Stomach (tissue), 9 donors: ENCODE results near the gene GRAMD2A. TPM values are rescaled to one million over a fixed set of nuclear protein-coding genes. Genes with fewer than 3 reads are reported as not detected.
A peak's percentile ranks its signal among the peaks of the same experiment; 100 is the strongest.

ENCODE experiments used
- DNase-seq, 2 donors: peaks; one replicate each; pipeline versions ENCODE4 v3.0.0 to v3.0.0-alpha.2; 2013 to 2019
- H3K27ac ChIP-seq, 5 donors: fragments of 200-600 bp in 4 of 5; sonication (generic) in 4 of 5; one replicate each; pipeline ENCODE4 v1.5.1; 2013 to 2019; ENCODE audit warnings: mild to moderate bottlenecking in 1 of 5, moderate library complexity in 1 of 5
- H3K27me3 ChIP-seq, 3 donors: fragments of 200-600 bp; sonication (generic); one replicate each; pipeline ENCODE4 v1.5.1; 2017 to 2019; ENCODE audit warnings: mixed run types in 1 of 3
- H3K36me3 ChIP-seq, 4 donors: fragments of 200-600 bp; sonication (generic); 1 replicate in 3 of 4; 2 replicates in 1 of 4; pipeline ENCODE4 v1.5.1; 2016 to 2019
- H3K4me1 ChIP-seq, 4 donors: fragments of 200-600 bp; sonication (generic); one replicate each; pipeline ENCODE4 v1.5.1; 2016 to 2019
- H3K4me3 ChIP-seq, 4 donors: fragments of 200-600 bp; sonication (generic) in 3 of 4; one replicate each; pipeline ENCODE4 v1.5.1; 2016 to 2019; ENCODE audit warnings: mild to moderate bottlenecking in 1 of 4
- H3K9me3 ChIP-seq, 4 donors: fragments of 200-600 bp; sonication (generic); one replicate each; pipeline ENCODE4 v1.5.1; 2016 to 2019
- CTCF ChIP-seq, 7 experiments: fragments of 450-650 bp in 4 of 7; fragments of 200-600 bp in 3 of 7; sonication (generic) in 3 of 7; IDR thresholded peaks; one replicate each; pipeline ENCODE4 v1.5.1; 2016 to 2019; ENCODE audit warnings: antibody characterized with exemption in 7 of 7, control low read depth in 2 of 7, mild to moderate bottlenecking in 1 of 7
- EP300 ChIP-seq: sonication (generic); formaldehyde crosslinking; IDR thresholded peaks from one replicate; pipeline ENCODE4 v1.6.1; 2017; ENCODE audit warnings: antibody characterized with exemption
- POLR2A ChIP-seq, 4 donors: fragments of 450-650 bp; IDR thresholded peaks; one replicate each; pipeline ENCODE4 v1.6.1; 2016; ENCODE audit warnings: antibody characterized with exemption in 4 of 4, control low read depth in 2 of 4, mild to moderate bottlenecking in 1 of 4, moderate library complexity in 1 of 4
- POLR2AphosphoS5 ChIP-seq, 3 donors: sonication (generic); formaldehyde crosslinking; IDR thresholded peaks; one replicate each; pipeline ENCODE4 v1.6.1; 2016; ENCODE audit warnings: antibody characterized with exemption in 3 of 3
- WGBS, 5 donors: extraction: QIAGEN DNeasy Blood & Tissue Kit in 3 of 5; methylation state at CpG; one replicate each; pipeline versions ENCODE4 v1.1.5 to v1.1.7; 2013 to 2018; 5-methylcytosine and 5-hydroxymethylcytosine counted together
- intact Hi-C: fragments of 100-400 bp; cut with DNase I; formaldehyde crosslinking; loops from one replicate; pipeline ENCODE4 v1.15.1; 2023; ENCODE audit warnings: low total_unique reads
- polyA plus RNA-seq, 3 donors: library from polyadenylated mRNA; stranded (reverse); fragments of 200-250 nt; gene quantifications; one replicate each; pipeline ENCODE4 v1.2.3, GENCODE V29; 2013
- total RNA-seq, 5 donors: library from RNA; depleted of rRNA; stranded (reverse); fragments of >200 nt; gene quantifications; one replicate each; pipeline versions ENCODE4 v1.1.0 to v1.2.3, GENCODE V29; 2014 to 2016
- donor health status: healthy with polysubstance abuse.
- donor health status: Bipolar disorder and iron deficiency.
- donor health status: healthy.

GRAMD2A gene
- total and polyA plus RNA-seq, 8 donors = 0.29 to 0.92 (median 0.59) TPM; not detected in 4

GRCh38 chr15:72170691-72171090 lies 26.9 kb downstream of the GRAMD2A start:
- 89 to 94% (median 94%) methylated on average over 7 of the region's 7 CpGs for WGBS, 5 donors
- Histone ChIP-seq H3K4me1 (peaks cover 11 to 23% (median 15%) of the 10 kb centered on the region in 4 donors), H3K9me3 (no peaks in the 10 kb centered on the region), H3K27ac (no peak overlapping the region), H3K4me3 (no peak overlapping the region), H3K36me3 (no peaks in the 10 kb centered on the region), H3K27me3 (no peaks in the 10 kb centered on the region)
- no peak for DNase-seq
- intact Hi-C loops = no loop called here
- no peak for TF ChIP-seq CTCF (IDR thresholded peaks at IDR 0.05)
- no peak for TF ChIP-seq POLR2AphosphoS5 (IDR thresholded peaks at IDR 0.05)
- TF ChIP-seq EP300 = no peak
- no peak for TF ChIP-seq POLR2A (IDR thresholded peaks at IDR 0.05)

GRCh38 chr15:72169921-72170611 lies 27.5 kb downstream of the GRAMD2A start:
- no peaks in the 10 kb centered on the region for H3K27me3 ChIP-seq
- intact Hi-C loops = no loop called here
- WGBS, 5 donors = 59 to 88% (median 66%) methylated on average over 15 to 16 of the region's 16 CpGs
- TF ChIP-seq EP300 (no peak), POLR2A (IDR thresholded peaks at IDR 0.05) (no peak), POLR2AphosphoS5 (IDR thresholded peaks at IDR 0.05) (no peak), CTCF (IDR thresholded peaks at IDR 0.05) (no peak)
- DNase-seq = peak; percentile 47 to 65
- no peaks in the 10 kb centered on the region for H3K36me3 ChIP-seq
- peaks cover 11 to 23% (median 15%) of the 10 kb centered on the region in 4 donors for H3K4me1 ChIP-seq
- no peak overlapping the region for H3K4me3 ChIP-seq
- H3K27ac ChIP-seq = no peak overlapping the region
- no peaks in the 10 kb centered on the region for H3K9me3 ChIP-seq

GRCh38 chr15:72169236-72169920 lies 28.2 kb downstream of the GRAMD2A start:
- no peaks in the 10 kb centered on the region for H3K27me3 ChIP-seq
- H3K4me1 ChIP-seq = peaks cover 11 to 23% (median 15%) of the 10 kb centered on the region in 4 donors
- H3K36me3 ChIP-seq = no peaks in the 10 kb centered on the region
- no peak for TF ChIP-seq EP300
- no peak for TF ChIP-seq POLR2AphosphoS5 (IDR thresholded peaks at IDR 0.05)
- TF ChIP-seq POLR2A (IDR thresholded peaks at IDR 0.05) = no peak
- no peak for TF ChIP-seq CTCF (IDR thresholded peaks at IDR 0.05)
- WGBS, 5 donors = 52 to 72% (median 61%) methylated on average over 9 to 10 of the region's 10 CpGs
- no peak overlapping the region for H3K27ac ChIP-seq
- no peak overlapping the region for H3K4me3 ChIP-seq
- H3K9me3 ChIP-seq = no peaks in the 10 kb centered on the region
- peak in 1 of 2 donors; percentile 44 for DNase-seq
- intact Hi-C loops = no loop called here

GRCh38 chr15:72168808-72169190 lies 28.8 kb downstream of the GRAMD2A start:
- intact Hi-C loops = no loop called here
- H3K4me1 ChIP-seq = peaks cover 11 to 23% (median 15%) of the 10 kb centered on the region in 4 donors
- 39 to 60% (median 40%) methylated on average over 3 to 4 of the region's 4 CpGs for WGBS, 5 donors
- H3K27me3 ChIP-seq = no peaks in the 10 kb centered on the region
- no peaks in the 10 kb centered on the region for H3K9me3 ChIP-seq
- TF ChIP-seq EP300 = no peak
- TF ChIP-seq POLR2AphosphoS5 (IDR thresholded peaks at IDR 0.05) = no peak
- no peak for TF ChIP-seq POLR2A (IDR thresholded peaks at IDR 0.05)
- no peak for TF ChIP-seq CTCF (IDR thresholded peaks at IDR 0.05)
- peak in 1 of 2 donors; percentile 31 for DNase-seq
- no peak overlapping the region for H3K4me3 ChIP-seq
- no peaks in the 10 kb centered on the region for H3K36me3 ChIP-seq
- H3K27ac ChIP-seq = no peak overlapping the region
